Adrenal gland (tissue), 12 donors: Measurements from ENCODE around the gene ADGRA1. TPM values are rescaled to one million over a fixed set of nuclear protein-coding genes. Genes with fewer than 3 reads are reported as not detected.

Experiments used
- DNase-seq, 7 donors: peaks; one replicate each; pipeline ENCODE4 v3.0.0-alpha.2; 2019 to 2020
- H3K27ac ChIP-seq, 5 donors: fragments of 200-600 bp; sonication (generic) in 4 of 5; 1 replicate in 3 of 5; 2 replicates in 2 of 5; pipeline versions ENCODE4 v1.5.1 to v1.8.0; 2016 to 2020; ENCODE audit warnings: mild to moderate bottlenecking in 1 of 5
- H3K27me3 ChIP-seq: fragments of 200-600 bp; 2 replicates; pipeline ENCODE4 v1.8.0; 2021
- H3K36me3 ChIP-seq, 2 donors: fragments of 200-600 bp; replicated peaks in 1 of 2; 1 replicate in 1 of 2; 2 replicates in 1 of 2; pipeline versions ENCODE4 v1.5.1 to v1.8.0; 2018 to 2022
- H3K4me1 ChIP-seq, 2 donors: fragments of 200-600 bp; replicated peaks in 1 of 2; 1 replicate in 1 of 2; 2 replicates in 1 of 2; pipeline versions ENCODE4 v1.5.1 to v1.8.0; 2018 to 2021
- H3K4me3 ChIP-seq, 4 donors: fragments of 200-600 bp; sonication (generic) in 3 of 4; one replicate each; pipeline ENCODE4 v1.5.1; 2016 to 2018
- H3K9me3 ChIP-seq, 3 donors: fragments of 200-600 bp; sonication (generic) in 1 of 3; replicated peaks in 1 of 3; 1 replicate in 2 of 3; 2 replicates in 1 of 3; pipeline versions ENCODE4 v1.5.1 to v1.8.0; 2016 to 2021
- POLR2A ChIP-seq, 2 donors: fragments of 450-650 bp; IDR thresholded peaks; one replicate each; pipeline ENCODE4 v1.6.1; 2017; ENCODE audit warnings: antibody characterized with exemption in 2 of 2, mild to moderate bottlenecking in 2 of 2, moderate library complexity in 1 of 2
- WGBS, 4 donors: extraction: QIAGEN DNeasy Blood & Tissue Kit in 2 of 4; methylation state at CpG; one replicate each; pipeline versions ENCODE4 v1.1.5 to v1.1.7; 2013 to 2017; 5-methylcytosine and 5-hydroxymethylcytosine counted together
- intact Hi-C, 2 donors: fragments of 100-400 bp; cut with DNase I; formaldehyde crosslinking; loops; one replicate each; pipeline versions ENCODE4 v1.14.1 to v1.15.0; 2022 to 2023
- polyA plus RNA-seq, 3 donors: library from polyadenylated mRNA; stranded (reverse); fragments of 200-250 nt in 2 of 3; fragments of 350-450 nt in 1 of 3; fragmentation: Illumina TruSeq in 1 of 3; extraction: RNeasy Lipid Tissue Mini Kit (QIAGEN cat#74804) in 1 of 3; gene quantifications; one replicate each; pipeline ENCODE4 v1.2.3, GENCODE V29; 2013 to 2014
- total RNA-seq, 9 donors: library from RNA; depleted of rRNA in 4 of 9; stranded (reverse); fragments of >200 nt in 4 of 9; fragments of 120-200 nt in 1 of 9; fragmentation: NEBNext Ultra II Directional in 1 of 9; extraction: Animal tissue kit (Norgen Biotek cat#: 25700) in 1 of 9; gene quantifications; one replicate each; pipeline versions ENCODE4 v1.1.0 to v1.2.4, GENCODE V29; 2013 to 2023
- TF ChIP-seq, protein P1 (sequence below), 6 experiments: fragments of 450-650 bp in 4 of 6; fragments of 200-600 bp in 2 of 6; sonication (generic) in 1 of 6; IDR thresholded peaks; 1 replicate in 5 of 6; 2 replicates in 1 of 6; pipeline versions ENCODE4 v1.5.1 to v1.8.0; 2016 to 2021; ENCODE audit warnings: antibody characterized with exemption in 6 of 6, mild to moderate bottlenecking in 2 of 6, moderate library complexity in 1 of 6
- donor health status: healthy with polysubstance abuse.
- donor health status: Bipolar disorder and iron deficiency.
- donor health status: DM: yes; HTN: yes; CAD: no.
- donor health status: DM: no; HTN: no; CAD: no.
- donor health status: DM: no; HTN: no; CAD: no.
- donor health status: DM: yes; HTN: yes; CAD: no.

ADGRA1 gene
- total and polyA plus RNA-seq, 12 donors = 0.06 to 8.2 (median 2.7) TPM; not detected in 2

- intact Hi-C loops = loop anchor here in 1 of 2 donors (10.0 kb wide), 1 partner anchor 83 kb away; the partner anchor contains the start of genes UTF1 and VENTX
- no peak overlapping the region for H3K4me3 ChIP-seq
- TF ChIP-seq POLR2A (IDR thresholded peaks at IDR 0.05) = no peak
- TF ChIP-seq, protein P1, sequence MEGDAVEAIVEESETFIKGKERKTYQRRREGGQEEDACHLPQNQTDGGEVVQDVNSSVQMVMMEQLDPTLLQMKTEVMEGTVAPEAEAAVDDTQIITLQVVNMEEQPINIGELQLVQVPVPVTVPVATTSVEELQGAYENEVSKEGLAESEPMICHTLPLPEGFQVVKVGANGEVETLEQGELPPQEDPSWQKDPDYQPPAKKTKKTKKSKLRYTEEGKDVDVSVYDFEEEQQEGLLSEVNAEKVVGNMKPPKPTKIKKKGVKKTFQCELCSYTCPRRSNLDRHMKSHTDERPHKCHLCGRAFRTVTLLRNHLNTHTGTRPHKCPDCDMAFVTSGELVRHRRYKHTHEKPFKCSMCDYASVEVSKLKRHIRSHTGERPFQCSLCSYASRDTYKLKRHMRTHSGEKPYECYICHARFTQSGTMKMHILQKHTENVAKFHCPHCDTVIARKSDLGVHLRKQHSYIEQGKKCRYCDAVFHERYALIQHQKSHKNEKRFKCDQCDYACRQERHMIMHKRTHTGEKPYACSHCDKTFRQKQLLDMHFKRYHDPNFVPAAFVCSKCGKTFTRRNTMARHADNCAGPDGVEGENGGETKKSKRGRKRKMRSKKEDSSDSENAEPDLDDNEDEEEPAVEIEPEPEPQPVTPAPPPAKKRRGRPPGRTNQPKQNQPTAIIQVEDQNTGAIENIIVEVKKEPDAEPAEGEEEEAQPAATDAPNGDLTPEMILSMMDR (IDR thresholded peaks at IDR 0.05) = no peak
- 39 to 56% (median 54%) methylated on average over 9 of the region's 9 CpGs for WGBS, 4 donors
- H3K27me3 ChIP-seq = no peaks in the 10 kb centered on the region
- H3K27ac ChIP-seq = no peak overlapping the region
- no peaks in the 10 kb centered on the region for H3K4me1 ChIP-seq
- H3K9me3 ChIP-seq = no peaks in the 10 kb centered on the region
- no peaks in the 10 kb centered on the region for H3K36me3 ChIP-seq
- peak in 1 of 7 donors; percentile 24 for DNase-seq
These were observed 63.8 kb downstream of the ADGRA1 start for GRCh38 chr10:133151543-133151972.

GRCh38 chr10:133154411-133154810, 66.7 kb downstream of the ADGRA1 start:
- intact Hi-C loops = loop anchor here in 1 of 2 donors (10.0 kb wide), 1 partner anchor 80 kb away; the partner anchor contains the start of genes UTF1 and VENTX
- H3K27ac ChIP-seq = no peak overlapping the region
- H3K4me1 ChIP-seq = peaks cover 0 to 1% of the 10 kb centered on the region in 2 donors
- H3K9me3 ChIP-seq = no peaks in the 10 kb centered on the region
- no peak for DNase-seq
- no peaks in the 10 kb centered on the region for H3K27me3 ChIP-seq
- H3K4me3 ChIP-seq = no peak overlapping the region
- no peak for TF ChIP-seq POLR2A (IDR thresholded peaks at IDR 0.05)
- TF ChIP-seq, protein P1 (IDR thresholded peaks at IDR 0.05) = no peak
- H3K36me3 ChIP-seq = no peaks in the 10 kb centered on the region
- WGBS, 4 donors = 70 to 85% (median 74%) methylated on average over 4 of the region's 4 CpGs

GRCh38 chr10:133154996-133155778, 67.5 kb downstream of the ADGRA1 start:
- Histone ChIP-seq H3K36me3 (no peaks in the 10 kb centered on the region), H3K9me3 (no peaks in the 10 kb centered on the region), H3K27ac (no peak overlapping the region), H3K4me1 (peaks cover 0 to 4% of the 10 kb centered on the region in 2 donors), H3K4me3 (no peak overlapping the region), H3K27me3 (no peaks in the 10 kb centered on the region)
- intact Hi-C loops = loop anchor here in 1 of 2 donors (10.0 kb wide), 1 partner anchor 80 kb away; the partner anchor contains the start of genes UTF1 and VENTX
- DNase-seq = peak in 2 of 7 donors; percentile 9 to 41
- WGBS, 4 donors = 87 to 93% (median 90%) methylated on average over 28 of the region's 30 CpGs
- TF ChIP-seq, protein P1 (IDR thresholded peaks at IDR 0.05) = no peak
- TF ChIP-seq POLR2A (IDR thresholded peaks at IDR 0.05) = no peak

GRCh38 chr10:133156674-133157579, 69.2 kb downstream of the ADGRA1 start:
- no peaks in the 10 kb centered on the region for H3K27me3 ChIP-seq
- H3K4me3 ChIP-seq = no peak overlapping the region
- 74 to 82% (median 79%) methylated on average over 24 of the region's 24 CpGs for WGBS, 4 donors
- H3K4me1 ChIP-seq = peaks cover 14 to 19% of the 10 kb centered on the region in 2 donors
- TF ChIP-seq, protein P1 (IDR thresholded peaks at IDR 0.05) = no peak
- TF ChIP-seq POLR2A (IDR thresholded peaks at IDR 0.05) = no peak
- H3K27ac ChIP-seq = no peak overlapping the region
- peak in 1 of 7 donors; percentile 17 for DNase-seq
- no peaks in the 10 kb centered on the region for H3K9me3 ChIP-seq
- intact Hi-C loops = loop anchor here in 1 of 2 donors (10.0 kb wide), 1 partner anchor 78 kb away; the partner anchor contains the start of genes UTF1 and VENTX
- H3K36me3 ChIP-seq = no peaks in the 10 kb centered on the region
